ENCODE measurements around the gene LIN28A. TPM values are rescaled to one million over a fixed set of nuclear protein-coding genes. Genes with fewer than 3 reads are reported as not detected.
"Not testable (repeated sequence)": the region's sequence is repeated elsewhere in the genome, so short reads cannot be mapped to it uniquely, and the experiment has no call there.

LIN28A gene
- total RNA-seq, 6 experiments from 2014 or later, result 0.09 TPM; not detected in 5

DNA sequence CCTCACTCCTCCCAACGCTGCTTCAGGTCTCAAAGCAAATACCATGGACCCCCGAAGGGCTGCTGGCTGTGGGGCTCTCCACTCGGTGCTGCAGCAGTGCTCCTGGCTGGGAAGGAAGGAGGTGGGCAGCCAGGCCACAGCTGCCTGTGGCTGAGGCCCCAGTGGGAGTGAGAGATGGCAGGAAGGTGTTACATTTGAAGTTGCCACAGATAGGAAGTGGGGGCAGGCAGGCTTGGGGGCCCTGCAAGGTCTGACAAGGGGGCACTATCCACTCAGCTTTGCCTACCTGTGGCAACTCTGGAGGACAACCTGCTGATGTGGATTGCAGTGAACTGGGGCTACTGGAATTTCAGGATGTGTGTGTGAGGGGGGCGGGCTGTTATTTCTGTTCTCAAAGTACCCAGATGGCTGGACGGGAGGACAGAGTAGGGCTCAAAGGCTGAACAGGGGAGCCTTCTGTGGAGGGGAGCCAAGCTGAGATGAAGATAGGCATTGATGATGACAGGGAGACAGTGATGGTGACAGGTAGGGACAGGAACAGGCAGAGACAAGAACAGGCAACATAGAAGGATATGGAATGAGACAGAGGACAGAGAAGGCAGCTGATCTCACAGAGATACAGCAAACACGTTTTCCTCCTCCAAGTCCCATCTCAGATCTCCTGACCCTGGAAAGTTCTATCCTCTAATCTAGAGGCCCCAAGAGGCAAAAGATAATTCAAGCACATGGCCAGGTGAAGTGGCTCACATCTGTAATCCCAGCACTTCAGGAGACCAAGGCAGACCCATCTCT, 39.8 kb upstream of the LIN28A start:
- Histone ChIP-seq H3K4me3 (no peak overlapping the region), H3K9me3 (no peaks in the 10 kb centered on the region), H3K27ac (no peak overlapping the region), H3K4me1 (no peaks in the 10 kb centered on the region), H3K27me3 (no peaks in the 10 kb centered on the region), H3K36me3 (no peaks in the 10 kb centered on the region)
- DNase-seq (no peak), ATAC-seq (no peak)
- intact Hi-C loops (cut with DNase I), result no loop called here
- no peak for TF ChIP-seq POLR2A (IDR thresholded peaks at IDR 0.05)
- TF ChIP-seq, protein P1, sequence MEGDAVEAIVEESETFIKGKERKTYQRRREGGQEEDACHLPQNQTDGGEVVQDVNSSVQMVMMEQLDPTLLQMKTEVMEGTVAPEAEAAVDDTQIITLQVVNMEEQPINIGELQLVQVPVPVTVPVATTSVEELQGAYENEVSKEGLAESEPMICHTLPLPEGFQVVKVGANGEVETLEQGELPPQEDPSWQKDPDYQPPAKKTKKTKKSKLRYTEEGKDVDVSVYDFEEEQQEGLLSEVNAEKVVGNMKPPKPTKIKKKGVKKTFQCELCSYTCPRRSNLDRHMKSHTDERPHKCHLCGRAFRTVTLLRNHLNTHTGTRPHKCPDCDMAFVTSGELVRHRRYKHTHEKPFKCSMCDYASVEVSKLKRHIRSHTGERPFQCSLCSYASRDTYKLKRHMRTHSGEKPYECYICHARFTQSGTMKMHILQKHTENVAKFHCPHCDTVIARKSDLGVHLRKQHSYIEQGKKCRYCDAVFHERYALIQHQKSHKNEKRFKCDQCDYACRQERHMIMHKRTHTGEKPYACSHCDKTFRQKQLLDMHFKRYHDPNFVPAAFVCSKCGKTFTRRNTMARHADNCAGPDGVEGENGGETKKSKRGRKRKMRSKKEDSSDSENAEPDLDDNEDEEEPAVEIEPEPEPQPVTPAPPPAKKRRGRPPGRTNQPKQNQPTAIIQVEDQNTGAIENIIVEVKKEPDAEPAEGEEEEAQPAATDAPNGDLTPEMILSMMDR (IDR thresholded peaks at IDR 0.05), result no peak
- WGBS (ENCODE audit: insufficient coverage, low coverage, low lambda C conversion rate, missing lambda C conversion rate), result 45% methylated on average over 5 of the region's 6 CpGs

DNA sequence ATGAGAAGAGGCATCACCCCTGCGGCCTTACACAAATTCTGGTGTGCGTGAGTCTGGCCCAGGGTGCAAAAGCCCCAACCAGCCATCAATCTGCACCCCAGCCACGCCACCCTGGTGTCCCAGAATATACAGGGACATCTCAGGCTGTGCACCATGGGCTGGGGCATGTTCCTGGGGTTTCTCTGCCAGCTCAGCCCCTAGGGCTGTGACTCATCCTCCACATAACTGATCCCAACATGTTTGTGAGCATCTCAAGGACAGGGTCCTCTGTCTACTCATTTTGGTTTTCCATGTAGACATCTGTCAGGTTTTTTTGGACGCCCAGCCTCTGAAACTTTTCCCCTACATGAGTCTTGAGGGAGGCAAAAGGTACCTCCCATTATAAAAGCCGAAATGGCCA, 38.6 kb upstream of the LIN28A start:
- Histone ChIP-seq H3K27me3 (no peaks in the 10 kb centered on the region), H3K4me1 (no peaks in the 10 kb centered on the region), H3K4me3 (no peak overlapping the region), H3K9me3 (no peaks in the 10 kb centered on the region), H3K27ac (no peak overlapping the region), H3K36me3 (no peaks in the 10 kb centered on the region)
- WGBS (ENCODE audit: insufficient coverage, low coverage, low lambda C conversion rate, missing lambda C conversion rate), result 55% methylated on average over 2 of the region's 5 CpGs
- no peak for DNase-seq
- ATAC-seq, result no peak
- no peak for TF ChIP-seq POLR2A (IDR thresholded peaks at IDR 0.05)
- TF ChIP-seq, protein P1 (IDR thresholded peaks at IDR 0.05), result no peak
- intact Hi-C loops (cut with DNase I), result no loop called here

DNA sequence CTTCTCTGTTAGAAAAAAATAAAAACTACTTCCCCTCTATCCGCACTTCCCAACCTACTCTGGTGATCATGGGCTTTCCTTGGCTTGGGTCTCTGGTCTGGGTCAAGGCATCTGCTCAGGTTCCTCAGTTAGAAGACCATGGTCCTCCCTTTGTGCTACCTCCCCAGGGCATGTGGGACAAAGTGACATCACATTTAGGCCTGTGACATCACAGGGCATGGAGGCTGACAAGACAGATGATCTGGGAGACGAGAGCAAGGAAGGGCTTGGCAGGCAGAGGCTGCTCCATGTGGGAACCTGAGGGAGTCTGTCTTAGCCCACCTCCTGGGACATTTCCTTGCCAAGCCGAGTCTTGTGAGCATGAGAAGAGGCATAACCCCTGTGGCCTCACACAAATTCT, 38.0 kb upstream of the LIN28A start, which contains the start of gene ZNF683:
Gene ZNF683 (minus strand): TSS at position 140 of the 400 bp plus-strand sequence. CDS start 4,179 bp downstream, outside the sequence.
- H3K36me3 ChIP-seq; H3K27ac ChIP-seq; ATAC-seq; H3K27me3 ChIP-seq; H3K9me3 ChIP-seq; DNase-seq; H3K4me3 ChIP-seq; H3K4me1 ChIP-seq; intact Hi-C loops (cut with DNase I): not testable (repeated sequence)
- 75% methylated on average over 1 of the region's 3 CpGs for WGBS (ENCODE audit: insufficient coverage, low coverage, low lambda C conversion rate, missing lambda C conversion rate)

DNA sequence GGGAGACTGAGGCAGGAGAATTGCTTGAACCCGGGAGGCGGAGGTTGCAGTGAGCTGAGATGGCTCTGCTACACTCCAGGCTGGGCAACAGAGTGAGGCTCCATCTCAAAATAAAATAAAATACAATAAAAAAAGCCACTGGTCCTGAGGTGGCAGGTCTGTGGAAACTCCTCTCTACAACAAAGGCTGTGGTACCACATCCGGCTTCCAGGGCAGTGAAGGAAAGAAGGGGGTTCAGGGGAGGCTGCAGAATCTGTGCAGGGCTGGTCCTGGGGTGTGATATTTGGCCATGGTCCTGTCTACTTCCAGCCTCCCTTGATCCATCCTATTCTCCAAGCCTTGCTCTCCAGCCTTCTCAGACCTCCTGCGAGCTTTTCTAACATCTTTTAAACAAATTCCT, 37.3 kb upstream of the LIN28A start:
- H3K4me3 ChIP-seq, result no peak overlapping the region
- no peak for TF ChIP-seq POLR2A (IDR thresholded peaks at IDR 0.05)
- no peak for DNase-seq
- no peak overlapping the region for H3K27ac ChIP-seq
- no peaks in the 10 kb centered on the region for H3K9me3 ChIP-seq
- 46% methylated on average over 4 of the region's 4 CpGs for WGBS (ENCODE audit: insufficient coverage, low coverage, low lambda C conversion rate, missing lambda C conversion rate)
- ATAC-seq, result no peak
- no peaks in the 10 kb centered on the region for H3K27me3 ChIP-seq
- H3K4me1 ChIP-seq, result no peaks in the 10 kb centered on the region
- H3K36me3 ChIP-seq, result no peaks in the 10 kb centered on the region
- intact Hi-C loops (cut with DNase I), result no loop called here

DNA sequence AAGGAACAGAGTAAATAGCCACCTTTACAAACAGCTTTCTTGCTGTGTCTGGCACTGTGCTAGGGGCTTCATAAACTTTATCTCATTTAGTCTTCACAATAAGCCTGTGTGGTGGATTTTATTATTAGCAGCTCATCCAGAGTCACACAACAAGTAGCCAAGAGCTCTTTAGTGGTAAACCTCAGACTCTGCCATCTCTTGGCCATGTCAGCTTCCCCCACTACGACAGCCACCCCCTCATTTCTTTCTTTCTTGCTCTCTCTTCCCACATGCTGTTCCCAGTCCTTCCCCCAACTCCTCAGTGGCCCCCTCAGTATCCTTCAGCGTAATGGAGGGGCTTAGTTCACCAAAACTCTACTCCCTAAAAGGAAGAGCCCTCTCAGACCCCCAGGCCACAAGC, 36.8 kb upstream of the LIN28A start:
- H3K4me3 ChIP-seq, result no peak overlapping the region
- H3K4me1 ChIP-seq, result no peaks in the 10 kb centered on the region
- H3K36me3 ChIP-seq, result no peaks in the 10 kb centered on the region
- no peak for ATAC-seq
- no peak for DNase-seq
- H3K9me3 ChIP-seq, result no peaks in the 10 kb centered on the region
- H3K27ac ChIP-seq, result no peak overlapping the region
- 29% methylated on average over 2 of the region's 2 CpGs for WGBS (ENCODE audit: insufficient coverage, low coverage, low lambda C conversion rate, missing lambda C conversion rate)
- intact Hi-C loops (cut with DNase I), result no loop called here
- TF ChIP-seq, protein P1 (IDR thresholded peaks at IDR 0.05), result no peak
- TF ChIP-seq POLR2A (IDR thresholded peaks at IDR 0.05), result no peak
- no peaks in the 10 kb centered on the region for H3K27me3 ChIP-seq

DNA sequence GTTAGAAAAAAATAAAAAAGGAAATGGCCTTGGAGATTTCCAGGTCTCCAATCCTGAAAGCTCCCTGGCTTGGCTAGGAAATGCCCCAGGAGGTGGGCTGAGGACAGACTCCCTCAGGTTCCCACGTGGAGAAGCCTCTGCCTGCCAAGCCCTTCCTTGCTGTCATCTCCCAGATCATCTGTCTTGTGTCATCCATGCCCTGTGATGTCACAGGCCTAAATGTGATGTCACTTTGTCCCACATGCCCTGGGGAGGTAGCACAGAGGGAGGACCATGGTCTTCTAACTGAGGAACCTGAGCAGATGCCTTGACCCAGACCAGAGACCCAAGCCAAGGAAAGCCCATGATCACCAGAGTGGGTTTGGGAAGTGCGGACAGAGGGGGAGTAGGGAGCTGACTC, 36.3 kb upstream of the LIN28A start:
- H3K36me3 ChIP-seq; ATAC-seq; H3K9me3 ChIP-seq; H3K4me3 ChIP-seq; intact Hi-C loops (cut with DNase I); H3K27me3 ChIP-seq; H3K27ac ChIP-seq; H3K4me1 ChIP-seq; DNase-seq: not testable (repeated sequence)
- WGBS (ENCODE audit: insufficient coverage, low coverage, low lambda C conversion rate, missing lambda C conversion rate), result 56% methylated on average over 2 of the region's 2 CpGs

Data from right lobe of liver (tissue), 6 donors.